DND-41 (cell line): ENCODE data around the gene ARFIP1.

Experiments
- EZH2 ChIP-seq: IDR thresholded peaks from 3 replicates; pipeline ENCODE4 v1.6.1; 2012; ENCODE audit warnings: borderline replicate concordance, low read depth, mild to moderate bottlenecking, moderate library complexity, low read length, inconsistent platforms; ENCODE audit not compliant: severe bottlenecking
- TF ChIP-seq, protein P1 (sequence below): IDR thresholded peaks from 2 replicates; pipeline ENCODE4 v1.5.1; 2012; ENCODE audit warnings: borderline replicate concordance, low read length, moderate library complexity, mild to moderate bottlenecking; ENCODE audit not compliant: poor library complexity, severe bottlenecking; ENCODE audit errors: extremely low read depth

DNA sequence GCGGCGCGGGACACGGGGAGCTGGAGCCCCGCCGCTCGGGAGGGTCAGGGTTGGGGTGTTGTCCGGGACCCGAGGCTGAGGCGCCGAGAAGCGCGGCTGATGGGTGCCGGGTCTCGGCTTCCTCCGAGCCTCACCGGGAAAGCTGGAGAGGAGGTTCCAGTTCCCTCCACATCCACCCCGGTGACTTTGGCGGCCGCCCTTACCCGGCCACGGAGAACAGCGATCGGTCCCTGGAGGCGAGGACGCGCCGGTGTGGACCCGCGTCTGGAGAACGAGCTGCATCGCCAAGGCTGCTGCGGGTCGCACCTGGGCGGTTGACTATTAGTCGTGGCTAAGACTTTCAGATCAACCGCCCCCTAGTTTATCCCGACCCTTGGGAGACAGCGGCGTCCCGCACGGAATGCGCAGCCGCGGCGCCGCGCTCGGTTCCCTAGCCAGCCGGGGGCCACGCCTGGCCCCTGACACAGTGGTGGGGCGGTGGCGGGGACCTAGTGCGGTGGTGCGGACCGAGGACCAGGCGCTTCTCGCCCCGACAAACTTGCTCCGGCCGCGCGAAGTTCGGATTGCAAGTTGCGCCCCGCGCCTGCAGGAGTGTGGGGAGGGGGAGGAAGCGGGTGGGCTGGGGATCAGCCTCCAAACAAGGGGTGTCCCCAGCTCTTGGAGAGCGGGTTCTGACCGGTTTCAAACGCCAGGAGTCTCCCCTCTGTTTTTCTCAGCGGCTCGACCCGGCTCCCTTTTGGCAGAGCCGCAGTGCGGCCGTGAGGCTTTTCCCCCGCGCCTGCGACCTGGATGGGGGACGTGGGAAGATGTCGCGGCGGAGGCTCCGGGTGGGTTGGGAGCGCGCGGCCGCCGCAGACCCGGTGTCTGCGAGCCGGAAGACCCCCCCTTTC lies 156.9 kb downstream of the ARFIP1 start:
- TF ChIP-seq, protein P1, sequence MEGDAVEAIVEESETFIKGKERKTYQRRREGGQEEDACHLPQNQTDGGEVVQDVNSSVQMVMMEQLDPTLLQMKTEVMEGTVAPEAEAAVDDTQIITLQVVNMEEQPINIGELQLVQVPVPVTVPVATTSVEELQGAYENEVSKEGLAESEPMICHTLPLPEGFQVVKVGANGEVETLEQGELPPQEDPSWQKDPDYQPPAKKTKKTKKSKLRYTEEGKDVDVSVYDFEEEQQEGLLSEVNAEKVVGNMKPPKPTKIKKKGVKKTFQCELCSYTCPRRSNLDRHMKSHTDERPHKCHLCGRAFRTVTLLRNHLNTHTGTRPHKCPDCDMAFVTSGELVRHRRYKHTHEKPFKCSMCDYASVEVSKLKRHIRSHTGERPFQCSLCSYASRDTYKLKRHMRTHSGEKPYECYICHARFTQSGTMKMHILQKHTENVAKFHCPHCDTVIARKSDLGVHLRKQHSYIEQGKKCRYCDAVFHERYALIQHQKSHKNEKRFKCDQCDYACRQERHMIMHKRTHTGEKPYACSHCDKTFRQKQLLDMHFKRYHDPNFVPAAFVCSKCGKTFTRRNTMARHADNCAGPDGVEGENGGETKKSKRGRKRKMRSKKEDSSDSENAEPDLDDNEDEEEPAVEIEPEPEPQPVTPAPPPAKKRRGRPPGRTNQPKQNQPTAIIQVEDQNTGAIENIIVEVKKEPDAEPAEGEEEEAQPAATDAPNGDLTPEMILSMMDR, result no peak
- TF ChIP-seq EZH2, result peak; percentile 96
